DMS53 treated with DMSO at 0.1 percent for 48 hours (cell line): Measurements from ENCODE around the gene GNAT2.

Experiments
- DNase-seq: peaks from one replicate; lab custom pipeline; 2025; ENCODE audit not compliant: unreplicated experiment; lab: John Stamatoyannopoulos, UW

The GNAT2 gene

DNA sequence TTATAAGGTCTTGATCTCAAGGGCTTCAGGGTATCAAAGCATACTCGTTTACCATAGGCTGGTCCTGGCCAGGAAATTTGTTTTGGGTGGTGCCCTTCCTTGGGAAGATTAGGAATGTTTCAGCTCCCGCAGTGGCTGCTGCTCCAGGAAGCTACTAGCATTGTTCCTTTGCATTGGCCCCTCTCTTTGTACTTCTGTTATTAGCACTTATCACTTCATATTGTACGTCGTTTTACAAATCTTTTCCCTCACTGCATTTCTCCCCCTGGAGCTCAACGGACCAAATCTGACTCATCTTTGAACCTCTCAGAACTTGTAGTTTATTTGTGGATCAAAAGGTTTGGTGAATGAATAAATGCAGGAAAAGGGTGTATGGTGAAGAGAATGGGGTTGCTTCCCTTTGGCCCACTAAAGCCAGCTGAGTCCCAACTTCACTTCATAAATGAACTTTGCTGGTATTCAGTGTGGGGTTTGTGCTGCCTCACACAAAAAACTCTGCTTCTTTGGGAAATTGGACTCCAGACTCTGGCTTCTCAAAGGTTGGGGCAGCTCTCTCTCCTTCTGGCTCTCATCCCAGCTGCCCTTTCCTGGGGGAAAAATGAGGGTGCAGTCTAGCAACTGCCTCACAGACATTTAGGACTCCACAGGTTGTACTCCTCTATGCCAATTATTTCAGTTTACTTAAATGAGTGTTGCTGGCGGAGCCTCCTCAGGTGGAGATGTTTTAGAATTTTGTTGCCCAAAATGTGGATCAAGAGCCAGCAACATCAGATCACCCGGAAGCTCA, 5.9 kb downstream of the GNAT2 start:
- no peak for DNase-seq

DNA sequence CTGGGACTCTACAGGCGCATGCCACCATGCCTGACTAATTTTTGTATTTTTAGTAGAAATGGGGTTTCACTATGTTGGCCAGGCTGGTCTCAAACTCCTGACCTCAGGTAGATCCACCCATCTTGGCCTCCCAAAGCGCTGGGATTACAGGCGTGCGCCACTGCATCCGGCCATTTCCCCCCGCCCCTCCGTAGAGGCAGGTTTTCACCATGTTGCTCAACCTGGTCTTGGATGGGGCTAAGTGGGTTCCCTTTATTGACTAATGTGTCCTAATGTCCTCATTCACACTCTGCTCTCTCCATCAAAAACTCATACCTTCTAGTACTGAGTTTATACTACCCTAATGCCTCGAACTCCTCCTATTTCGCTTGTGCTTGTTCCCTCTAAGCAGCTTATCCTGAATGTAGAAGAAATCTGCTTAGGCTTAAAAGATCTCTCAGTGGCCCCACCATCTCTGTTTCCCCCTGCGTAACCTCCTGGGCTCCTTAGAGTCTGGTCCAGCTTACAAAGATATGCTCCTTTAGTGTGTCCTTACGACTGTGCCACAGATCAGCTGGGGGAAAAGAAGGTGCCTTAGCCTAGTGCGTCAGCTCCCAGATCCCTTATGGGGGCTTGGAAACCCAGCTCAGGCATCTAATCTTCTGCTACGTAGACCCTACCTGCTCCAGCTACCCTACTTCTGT, 8.0 kb downstream of the GNAT2 start:
- no peak for DNase-seq

DNA sequence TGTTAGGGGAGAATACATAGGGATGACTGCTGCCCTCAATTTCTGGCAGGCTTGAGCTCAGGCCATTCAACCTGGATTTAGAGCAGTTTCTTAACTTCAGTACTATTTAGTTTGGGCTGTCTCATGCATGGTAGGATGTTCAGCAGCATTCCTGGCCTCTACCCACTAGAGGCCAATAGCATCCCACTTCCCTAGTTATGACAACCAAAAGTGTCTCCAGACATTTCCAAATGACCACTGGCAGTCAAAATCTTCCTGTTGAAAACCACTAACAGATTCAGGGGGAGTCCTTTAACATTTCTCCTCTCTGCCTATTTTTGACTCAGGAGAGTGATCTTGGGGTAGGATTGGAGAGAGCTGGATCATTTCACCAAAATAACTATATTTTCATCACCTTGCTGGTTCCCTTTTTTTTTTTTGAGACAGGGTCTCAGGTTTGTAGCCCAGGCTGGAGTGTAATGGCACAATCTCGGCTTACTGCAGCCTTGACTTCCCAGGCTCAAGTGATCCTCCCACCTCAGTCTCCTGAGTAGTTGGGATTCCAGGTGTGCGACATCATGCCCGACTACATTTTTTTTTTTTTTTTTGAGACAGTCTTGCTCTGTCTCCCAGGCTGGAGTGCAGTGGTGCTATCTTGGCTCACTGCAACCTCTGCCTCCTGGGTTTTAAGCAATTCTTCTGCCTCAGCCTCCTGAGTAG, 8.7 kb downstream of the GNAT2 start:
- no peak for DNase-seq

DNA sequence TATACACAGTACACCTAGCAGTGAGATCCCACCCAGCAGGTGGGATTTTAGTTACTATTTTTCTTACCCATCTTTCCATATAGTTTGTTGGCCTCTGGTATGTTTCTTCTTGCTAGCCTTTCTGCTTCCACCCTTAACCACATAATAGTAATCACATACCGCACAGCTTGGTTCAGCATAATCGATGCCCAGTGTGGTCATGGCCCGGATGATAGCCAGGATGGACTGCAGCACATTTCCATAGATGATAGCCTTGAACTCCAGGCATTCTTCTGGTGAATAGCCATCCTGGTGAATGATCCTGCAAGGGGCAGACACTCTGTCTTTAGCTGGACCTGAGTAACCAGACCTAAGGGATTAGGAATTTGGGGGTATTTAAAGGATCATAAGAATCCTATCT, 9.5 kb downstream of the GNAT2 start:
- no peak for DNase-seq

DNA sequence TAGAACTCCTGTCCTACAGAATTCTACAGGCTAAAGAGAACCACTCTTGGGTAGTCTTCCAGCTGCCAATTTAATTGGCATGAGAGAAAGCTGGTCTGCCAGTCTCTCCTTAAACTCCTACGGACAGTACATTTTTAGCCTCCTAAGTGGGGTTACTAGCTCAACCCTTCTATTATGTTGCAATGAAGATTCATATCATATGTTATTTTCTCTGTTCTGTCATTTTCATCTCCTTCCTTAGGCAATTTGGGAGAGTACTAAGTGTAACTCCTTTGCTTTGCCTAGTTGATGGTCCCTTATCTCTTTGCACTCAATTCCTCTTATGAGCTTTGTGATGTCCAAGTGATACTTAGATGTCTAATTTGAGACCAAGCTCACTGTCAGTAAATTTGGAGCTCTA, 14.0 kb downstream of the GNAT2 start:
- no peak for DNase-seq

DNA sequence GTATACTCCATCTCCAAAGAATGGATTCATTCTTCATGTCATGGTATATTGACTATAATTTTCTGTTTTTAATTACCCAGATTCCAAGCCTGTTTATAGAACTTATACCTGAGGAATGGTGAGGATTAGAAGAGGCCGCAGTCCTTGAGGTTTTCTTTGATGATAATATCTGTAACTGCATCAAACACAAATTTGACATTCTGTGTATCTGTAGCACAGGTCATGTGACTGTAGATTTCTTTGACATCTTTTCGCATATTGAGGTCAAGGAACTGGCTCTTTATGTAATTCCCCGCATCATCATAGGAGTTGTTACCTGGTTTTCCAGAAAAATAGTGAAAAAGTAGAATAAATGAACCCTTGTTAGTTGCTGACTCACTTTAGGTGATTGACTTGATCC, 16.2 kb downstream of the GNAT2 start:
- DNase-seq = no peak

DNA sequence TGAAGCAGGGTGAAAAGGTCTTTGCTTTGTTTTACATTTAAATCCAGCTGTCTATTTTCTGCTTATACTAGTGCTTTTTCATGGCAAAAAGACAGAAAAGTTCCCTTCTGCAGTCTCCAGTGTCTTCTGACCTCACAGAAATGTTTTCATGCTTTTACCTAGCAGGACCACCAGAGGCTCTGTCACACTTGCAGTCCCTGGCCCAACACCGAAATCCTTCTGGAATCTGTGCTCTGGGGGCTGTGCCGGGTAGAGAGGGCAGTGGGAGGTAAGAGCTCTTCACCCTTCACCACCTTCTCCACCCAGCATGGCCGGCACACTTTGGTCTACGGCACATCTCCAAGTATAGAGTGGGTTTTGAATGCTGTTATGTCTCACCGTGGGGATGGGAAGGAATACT, 20.8 kb downstream of the GNAT2 start:
- DNase-seq = no peak

DNA sequence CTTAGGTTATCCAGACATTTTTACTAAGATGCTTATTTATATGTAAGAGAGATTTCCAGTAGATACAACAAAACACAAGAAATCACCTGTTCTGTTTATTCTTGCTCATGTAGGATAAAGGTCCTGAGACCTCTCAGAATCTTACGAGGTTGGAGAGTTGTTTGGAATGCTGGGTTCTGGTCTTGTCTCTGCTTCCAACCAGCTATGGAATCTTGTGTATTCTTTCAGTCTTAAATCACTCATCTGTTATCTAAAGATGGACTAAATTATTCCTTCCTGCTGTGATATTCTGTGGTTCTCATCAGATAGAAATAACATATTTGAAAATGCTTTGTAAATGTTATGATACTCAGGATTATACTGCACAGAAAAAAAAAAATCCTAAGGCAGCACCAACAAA, 21.3 kb downstream of the GNAT2 start:
- no peak for DNase-seq

DNA sequence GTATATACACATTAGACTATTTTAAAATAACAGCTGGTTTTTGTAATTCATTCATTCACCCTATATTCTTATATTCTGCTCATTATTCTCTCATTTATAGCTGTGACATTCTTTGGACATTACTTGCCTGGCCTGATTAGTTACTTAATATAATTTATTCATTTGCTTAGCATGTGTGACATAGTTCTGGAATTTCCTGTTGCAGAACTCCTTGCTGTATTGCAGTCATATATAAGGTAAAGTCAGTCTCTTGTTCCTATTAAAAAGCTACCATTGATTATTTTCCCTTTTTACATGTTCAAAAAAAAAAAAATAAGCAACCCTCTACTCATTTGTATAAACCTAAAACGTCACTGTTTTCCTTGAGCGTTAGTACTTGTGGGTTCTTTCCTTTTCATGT, 23.9 kb downstream of the GNAT2 start:
- DNase-seq = no peak

DNA sequence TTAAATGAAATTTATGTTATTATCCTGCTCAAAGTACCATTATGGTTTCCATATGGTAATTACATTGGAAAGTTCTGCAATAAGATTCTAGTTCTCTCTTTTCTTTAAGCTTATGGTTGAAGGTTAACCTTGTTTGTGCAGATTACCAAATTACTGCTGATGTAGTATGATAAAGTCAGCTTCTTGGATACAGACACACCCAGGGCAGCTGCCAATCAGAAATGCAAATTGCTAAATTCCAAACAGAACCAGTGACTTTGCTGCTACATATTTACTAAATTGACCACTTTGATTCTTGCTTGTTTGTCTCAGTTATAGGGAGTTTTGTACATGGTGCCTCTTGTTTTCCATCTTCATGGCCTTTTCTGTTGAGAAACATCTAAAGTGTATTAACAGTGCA, 26.5 kb downstream of the GNAT2 start:
- DNase-seq = no peak

DNA sequence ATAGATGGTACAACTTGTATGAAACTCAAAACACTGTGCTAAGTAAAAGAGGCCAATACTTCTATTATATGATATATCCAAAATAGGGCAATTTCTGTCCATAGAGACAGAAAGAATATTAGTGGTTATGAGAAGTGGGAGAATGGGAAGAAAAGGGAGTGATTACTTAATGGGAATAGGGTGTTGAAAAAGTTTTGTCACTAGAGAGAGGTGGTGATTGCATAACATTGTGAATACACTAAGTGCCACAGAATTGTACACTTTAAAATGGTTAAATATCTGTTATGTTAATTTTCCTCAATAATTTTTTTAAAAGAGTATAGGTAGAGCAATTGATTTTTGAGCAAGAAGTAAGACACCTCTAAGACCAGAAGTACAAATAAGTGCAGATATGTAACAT, 29.7 kb downstream of the GNAT2 start:
- no peak for DNase-seq

DNA sequence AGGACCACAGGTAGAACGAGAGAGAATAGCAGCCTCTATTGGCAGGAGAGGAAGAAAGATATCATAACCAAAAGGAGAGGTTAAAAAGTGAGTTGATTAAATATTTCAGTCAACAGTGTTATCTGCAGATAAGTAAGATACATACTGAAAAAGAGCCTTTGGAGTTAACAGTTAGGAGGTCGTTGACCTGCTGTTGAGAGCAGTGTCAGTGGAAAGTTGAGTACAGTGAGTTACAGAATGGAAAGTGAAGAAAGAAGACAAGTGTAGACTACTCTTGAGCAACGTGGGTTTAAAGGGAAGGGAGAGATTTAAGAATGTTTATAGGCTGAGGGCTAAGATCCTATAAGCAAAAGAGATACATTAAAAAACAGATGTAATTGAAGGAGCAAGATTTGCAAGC, 30.2 kb downstream of the GNAT2 start:
- DNase-seq = no peak

DNA sequence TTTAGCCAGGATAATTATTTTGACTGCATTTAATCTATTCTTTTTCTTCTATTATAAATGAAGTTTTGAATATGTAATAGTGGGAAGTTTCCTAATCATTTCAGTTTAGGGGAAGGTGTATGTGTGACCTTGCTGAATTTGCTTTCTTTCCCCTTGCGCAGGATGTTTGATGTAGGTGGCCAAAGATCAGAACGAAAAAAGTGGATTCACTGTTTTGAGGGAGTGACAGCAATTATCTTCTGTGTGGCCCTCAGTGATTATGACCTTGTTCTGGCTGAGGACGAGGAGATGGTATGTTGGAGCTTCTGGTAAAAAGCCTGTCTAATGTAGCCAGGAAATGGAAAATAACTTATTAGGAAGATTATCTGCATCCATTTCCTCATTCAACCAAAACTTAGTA, 33.4 kb downstream of the GNAT2 start:
- DNase-seq = no peak

DNA sequence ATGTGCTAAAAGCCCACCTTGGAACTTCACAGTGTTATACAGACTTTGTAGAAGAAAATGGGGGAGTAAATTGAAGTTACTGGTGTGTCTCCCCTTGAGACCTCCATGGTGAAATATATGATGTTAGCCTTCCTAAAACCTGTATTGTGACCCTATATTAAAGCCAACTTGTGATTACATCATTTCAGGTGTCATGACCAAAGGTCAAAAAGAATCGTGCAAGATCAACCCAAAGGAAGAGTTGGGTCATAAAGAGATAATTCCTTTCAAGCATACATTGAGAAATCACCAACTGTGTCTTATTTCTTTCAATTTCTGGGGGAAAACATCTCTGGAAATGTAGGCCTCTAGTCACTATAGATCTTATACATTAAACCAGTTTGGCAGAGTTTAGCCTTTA, 34.6 kb downstream of the GNAT2 start:
- no peak for DNase-seq

DNA sequence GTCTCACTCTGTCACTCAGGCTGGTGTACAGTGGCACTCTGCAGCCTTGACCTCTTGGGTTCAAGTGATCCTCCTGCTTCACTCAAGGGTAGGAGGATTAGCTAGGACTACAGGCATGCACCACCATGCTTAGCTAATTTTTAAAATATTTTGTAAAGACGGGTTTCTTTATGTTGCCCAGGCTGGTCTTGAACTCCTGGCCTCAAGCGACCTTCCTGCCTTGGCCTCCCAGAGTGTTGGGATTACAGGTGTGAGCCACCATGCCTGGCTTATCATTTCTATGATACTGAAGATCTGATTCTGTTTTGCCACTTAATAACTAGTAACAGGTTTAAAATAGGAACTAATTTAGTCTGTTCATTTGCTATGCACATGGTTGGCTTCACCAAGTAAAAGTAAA, 37.4 kb downstream of the GNAT2 start:
- DNase-seq = no peak

DNA sequence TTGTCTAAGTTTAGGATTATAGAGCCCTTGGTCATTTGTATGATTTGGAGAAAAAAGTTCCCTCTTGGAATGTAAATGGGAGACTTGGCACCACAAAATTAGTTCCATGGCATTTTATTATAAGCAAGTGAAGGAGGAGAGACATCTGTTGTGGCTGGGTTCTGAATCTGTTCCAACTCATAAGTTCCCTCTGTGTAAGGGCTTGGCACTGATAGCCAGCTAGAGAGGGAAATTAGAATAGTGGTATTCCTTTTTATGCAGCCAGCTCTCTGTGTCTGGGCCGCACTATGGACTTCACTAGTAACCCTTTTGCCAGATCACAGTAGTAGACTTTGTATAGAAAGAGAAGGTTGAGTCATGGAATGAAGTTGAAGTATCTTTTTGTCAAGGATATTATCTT, 39.9 kb downstream of the GNAT2 start:
- DNase-seq = no peak

DNA sequence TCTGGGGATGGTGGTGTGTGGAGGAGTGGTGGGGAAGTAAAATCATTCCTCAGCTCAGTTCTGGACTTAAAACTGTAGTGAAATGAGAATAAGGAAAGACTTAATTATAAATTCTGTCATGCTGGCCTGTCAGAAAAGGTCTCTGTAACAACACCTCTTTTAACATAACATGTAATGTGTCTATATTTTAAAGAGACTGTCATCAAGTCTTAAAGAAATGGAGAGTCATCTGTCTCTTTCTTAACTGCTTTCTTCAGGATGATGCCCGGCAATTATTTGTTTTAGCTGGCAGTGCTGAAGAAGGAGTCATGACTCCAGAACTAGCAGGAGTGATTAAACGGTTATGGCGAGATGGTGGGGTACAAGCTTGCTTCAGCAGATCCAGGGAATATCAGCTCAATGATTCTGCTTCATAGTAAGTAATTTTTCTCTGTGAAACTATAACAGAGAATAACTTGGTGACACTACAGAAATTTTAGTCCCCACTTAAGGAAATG, 40.4 kb downstream of the GNAT2 start:
- DNase-seq = no peak

DNA sequence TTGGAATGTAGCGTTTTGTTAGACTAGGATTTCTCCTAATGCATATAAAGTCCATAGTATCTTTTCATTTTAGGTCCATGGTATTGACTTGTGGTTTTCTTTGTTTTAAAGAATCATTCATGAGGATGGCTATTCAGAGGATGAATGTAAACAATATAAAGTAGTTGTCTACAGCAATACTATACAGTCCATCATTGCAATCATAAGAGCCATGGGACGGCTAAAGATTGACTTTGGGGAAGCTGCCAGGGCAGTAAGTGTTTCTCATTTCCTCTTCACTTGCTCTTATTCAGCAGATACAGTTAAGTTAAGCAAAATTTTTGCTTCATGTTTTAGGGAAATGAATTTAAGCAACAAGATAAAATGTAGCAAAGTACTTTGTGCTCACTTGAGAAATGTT, 45.6 kb downstream of the GNAT2 start:
- no peak for DNase-seq

DNA sequence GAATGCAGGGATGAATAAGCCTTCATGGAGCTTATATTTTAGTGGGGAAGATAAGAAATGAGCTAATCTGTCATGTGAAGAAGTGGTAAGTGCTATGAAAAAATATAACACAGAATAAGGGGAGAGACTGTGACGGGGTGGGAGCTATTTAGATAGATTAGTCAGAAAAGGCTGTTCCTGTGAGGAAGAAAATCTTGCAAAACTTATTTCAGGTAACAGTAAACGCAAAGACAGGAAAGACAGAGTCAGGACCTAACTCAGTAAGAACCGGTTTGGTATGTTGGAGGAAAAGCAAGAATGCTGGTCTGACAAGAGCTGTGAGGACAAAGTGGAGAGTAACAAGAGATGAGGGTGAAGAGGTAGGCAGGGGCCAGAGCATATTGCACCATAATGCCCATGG, 49.0 kb downstream of the GNAT2 start:
- no peak for DNase-seq

DNA sequence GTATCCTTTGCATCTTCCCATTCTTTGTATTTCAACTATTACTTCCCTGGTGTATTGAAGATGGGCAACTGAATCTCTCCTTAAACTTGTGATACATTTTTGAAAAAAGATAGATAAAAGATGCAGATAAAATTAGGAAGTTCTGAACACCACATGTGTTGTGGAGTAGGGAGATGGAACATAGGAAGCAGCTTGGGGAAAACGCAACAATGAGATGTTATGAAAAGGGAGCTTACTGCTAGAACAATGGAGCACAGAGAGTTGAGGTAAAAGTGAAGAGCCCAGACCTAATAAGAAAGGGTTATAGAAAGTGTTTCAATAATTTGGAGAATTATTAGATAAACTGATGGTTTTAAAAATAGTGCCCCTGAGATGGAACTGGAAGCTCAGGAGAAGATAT, 50.1 kb downstream of the GNAT2 start:
- no peak for DNase-seq

DNA sequence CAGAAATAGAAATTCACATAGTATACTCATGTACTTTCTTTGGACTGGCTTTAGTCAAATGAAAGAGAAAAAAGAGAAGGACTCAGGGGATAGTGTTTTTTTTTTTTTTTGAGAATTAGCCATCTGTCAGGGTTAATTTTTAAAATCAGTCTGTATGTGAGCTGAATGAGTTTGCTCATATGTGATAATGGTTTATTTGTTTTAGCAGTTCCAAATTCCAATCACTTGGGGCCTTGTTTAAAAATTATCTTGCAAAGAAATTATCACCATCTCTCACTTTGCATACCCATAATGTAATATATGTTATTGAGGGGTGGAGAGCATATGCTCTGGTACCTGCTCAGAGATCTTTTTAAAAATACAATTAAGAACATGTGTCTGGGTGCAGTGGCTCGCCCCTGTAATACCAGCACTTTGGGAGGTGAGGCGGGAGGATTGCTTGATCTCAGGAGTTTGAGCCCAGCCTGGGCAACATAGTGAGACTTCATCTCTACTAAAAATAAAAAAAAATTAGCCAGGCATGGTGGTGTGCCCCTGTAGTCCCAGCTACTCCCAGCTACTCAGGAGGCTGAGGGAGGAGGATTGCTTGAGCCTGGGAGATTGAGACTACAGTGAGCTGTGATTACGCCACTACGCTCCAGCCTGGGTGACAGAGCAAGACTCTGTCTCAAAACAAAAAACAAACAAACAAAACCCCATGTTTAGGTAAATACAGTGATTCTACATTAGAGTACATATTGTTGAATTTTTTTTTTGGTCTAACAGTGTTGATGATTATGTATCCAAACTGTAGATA, 51.3 kb downstream of the GNAT2 start:
- DNase-seq = no peak
